Thymus (tissue), 11 donors: ENCODE measurements around the gene JAKMIP1. TPM values are rescaled to one million over a fixed set of nuclear protein-coding genes. Genes with fewer than 3 reads are reported as not detected.

Source experiments
- DNase-seq, 9 donors: peaks; one replicate each; pipeline ENCODE4 v3.0.0-alpha.2; 2013; ENCODE audit warnings: low spot score in 9 of 9, low read depth in 6 of 9, missing footprints in 1 of 9
- H3K27ac ChIP-seq, 2 donors: one replicate each; pipeline ENCODE4 v1.5.1; 2013; ENCODE audit warnings: control low read depth in 1 of 2, low read depth in 1 of 2, low read length in 1 of 2, mild to moderate bottlenecking in 1 of 2, moderate library complexity in 1 of 2
- H3K27me3 ChIP-seq, 2 donors: one replicate each; pipeline ENCODE4 v1.5.1; 2013; ENCODE audit warnings: low read length in 1 of 2; ENCODE audit not compliant: control insufficient read depth in 2 of 2, insufficient read depth in 1 of 2
- H3K36me3 ChIP-seq, 2 donors: one replicate each; pipeline ENCODE4 v1.5.1; 2013; ENCODE audit warnings: low read length in 1 of 2, mild to moderate bottlenecking in 1 of 2, moderate library complexity in 1 of 2; ENCODE audit not compliant: control insufficient read depth in 2 of 2, insufficient read depth in 2 of 2
- H3K4me1 ChIP-seq, 2 donors: one replicate each; pipeline ENCODE4 v1.5.1; 2013; ENCODE audit warnings: low read length in 2 of 2; ENCODE audit not compliant: control insufficient read depth in 2 of 2, insufficient read depth in 2 of 2
- H3K4me3 ChIP-seq, 2 donors: one replicate each; pipeline ENCODE4 v1.5.1; 2013; ENCODE audit warnings: low read length in 2 of 2, control low read depth in 1 of 2, mild to moderate bottlenecking in 1 of 2
- H3K9me3 ChIP-seq, 2 donors: one replicate each; pipeline ENCODE4 v1.5.1; 2013; ENCODE audit warnings: low read length in 1 of 2, mild to moderate bottlenecking in 1 of 2; ENCODE audit not compliant: control insufficient read depth in 2 of 2, insufficient read depth in 1 of 2
- WGBS: extraction: QIAGEN DNeasy Blood & Tissue Kit; methylation state at CpG from one replicate; pipeline ENCODE4 v1.1.7; 2013; 5-methylcytosine and 5-hydroxymethylcytosine counted together
- polyA plus RNA-seq: library from polyadenylated mRNA; stranded (reverse); fragments of 200-250 nt; gene quantifications from one replicate; pipeline ENCODE4 v1.2.3, GENCODE V29; 2013
- total RNA-seq: library from RNA; stranded (reverse); fragments of 120-200 nt; gene quantifications from one replicate; pipeline ENCODE4 v1.2.4, GENCODE V29; 2013
- donor health status: healthy.

Gene JAKMIP1
- total and polyA plus RNA-seq, 2 donors: 0.19 to 1.5 TPM

GRCh38 chr4:6095023-6095752, 105.2 kb downstream of the JAKMIP1 start:
- H3K27ac ChIP-seq: no peak overlapping the region
- 14% methylated on average over 8 of the region's 8 CpGs for WGBS

GRCh38 chr4:6093671-6094070, 106.7 kb downstream of the JAKMIP1 start:
- no peak overlapping the region for H3K4me3 ChIP-seq
- H3K9me3 ChIP-seq: no peaks in the 10 kb centered on the region
- no peak overlapping the region for H3K27ac ChIP-seq
- no peaks in the 10 kb centered on the region for H3K27me3 ChIP-seq
- no peaks in the 10 kb centered on the region for H3K4me1 ChIP-seq
- no peak for DNase-seq
- H3K36me3 ChIP-seq: no peaks in the 10 kb centered on the region
- WGBS: 89% methylated on average over 6 of the region's 6 CpGs

More at GRCh38 chr4:6095023-6095752, 105.2 kb downstream of the JAKMIP1 start:
- Histone ChIP-seq H3K4me1 (no peaks in the 10 kb centered on the region), H3K27me3 (no peaks in the 10 kb centered on the region), H3K36me3 (no peaks in the 10 kb centered on the region), H3K9me3 (no peaks in the 10 kb centered on the region), H3K4me3 (no peak overlapping the region)
- no peak for DNase-seq

- no peak overlapping the region for H3K4me3 ChIP-seq
- no peaks in the 10 kb centered on the region for H3K9me3 ChIP-seq
- no peaks in the 10 kb centered on the region for H3K4me1 ChIP-seq
- no peaks in the 10 kb centered on the region for H3K27me3 ChIP-seq
- no peaks in the 10 kb centered on the region for H3K36me3 ChIP-seq
- 95% methylated on average over 3 of the region's 3 CpGs for WGBS
- DNase-seq: no peak
- no peak overlapping the region for H3K27ac ChIP-seq
These were observed 107.4 kb downstream of the JAKMIP1 start for GRCh38 chr4:6092971-6093370.

GRCh38 chr4:6092131-6092530, 108.2 kb downstream of the JAKMIP1 start:
- no peaks in the 10 kb centered on the region for H3K4me1 ChIP-seq
- H3K27me3 ChIP-seq: no peaks in the 10 kb centered on the region
- no peak overlapping the region for H3K4me3 ChIP-seq
- no peaks in the 10 kb centered on the region for H3K9me3 ChIP-seq
- H3K27ac ChIP-seq: no peak overlapping the region
- WGBS: 18% methylated on average over 7 of the region's 7 CpGs
- no peak for DNase-seq
- no peaks in the 10 kb centered on the region for H3K36me3 ChIP-seq

- Histone ChIP-seq H3K27ac (no peak overlapping the region), H3K4me3 (no peak overlapping the region), H3K36me3 (no peaks in the 10 kb centered on the region), H3K27me3 (no peaks in the 10 kb centered on the region), H3K4me1 (no peaks in the 10 kb centered on the region), H3K9me3 (no peaks in the 10 kb centered on the region)
- WGBS: 90% methylated on average over 3 of the region's 3 CpGs
- DNase-seq: no peak
These were observed 109.4 kb downstream of the JAKMIP1 start for GRCh38 chr4:6090931-6091330.

GRCh38 chr4:6088950-6089349, 111.4 kb downstream of the JAKMIP1 start:
- WGBS: 92% methylated on average over 2 of the region's 2 CpGs
- H3K9me3 ChIP-seq: no peaks in the 10 kb centered on the region
- H3K36me3 ChIP-seq: no peaks in the 10 kb centered on the region
- no peaks in the 10 kb centered on the region for H3K4me1 ChIP-seq
- DNase-seq: no peak
- no peak overlapping the region for H3K27ac ChIP-seq
- H3K27me3 ChIP-seq: no peaks in the 10 kb centered on the region
- no peak overlapping the region for H3K4me3 ChIP-seq

- no peak overlapping the region for H3K27ac ChIP-seq
- no peaks in the 10 kb centered on the region for H3K9me3 ChIP-seq
- 74% methylated on average over 7 of the region's 7 CpGs for WGBS
- no peaks in the 10 kb centered on the region for H3K27me3 ChIP-seq
- no peaks in the 10 kb centered on the region for H3K4me1 ChIP-seq
- no peak for DNase-seq
- no peak overlapping the region for H3K4me3 ChIP-seq
- H3K36me3 ChIP-seq: no peaks in the 10 kb centered on the region
These were observed 112.5 kb downstream of the JAKMIP1 start for GRCh38 chr4:6087669-6088341.

- no peaks in the 10 kb centered on the region for H3K9me3 ChIP-seq
- no peak overlapping the region for H3K27ac ChIP-seq
- no peak for DNase-seq
- no peaks in the 10 kb centered on the region for H3K4me1 ChIP-seq
- 96% methylated on average over 3 of the region's 3 CpGs for WGBS
- H3K4me3 ChIP-seq: no peak overlapping the region
- no peaks in the 10 kb centered on the region for H3K27me3 ChIP-seq
- H3K36me3 ChIP-seq: no peaks in the 10 kb centered on the region
These were observed 113.5 kb downstream of the JAKMIP1 start for GRCh38 chr4:6086846-6087245.

GRCh38 chr4:6085691-6086628, 114.4 kb downstream of the JAKMIP1 start:
- no peak for DNase-seq
- no peaks in the 10 kb centered on the region for H3K4me1 ChIP-seq
- WGBS: 95% methylated on average over 18 of the region's 18 CpGs
- H3K36me3 ChIP-seq: no peaks in the 10 kb centered on the region
- H3K27me3 ChIP-seq: no peaks in the 10 kb centered on the region
- H3K9me3 ChIP-seq: no peaks in the 10 kb centered on the region
- H3K4me3 ChIP-seq: no peak overlapping the region
- no peak overlapping the region for H3K27ac ChIP-seq
